WTC11 (cell line): ENCODE data around the gene WDR7.

Experiments used
- CTCF ChIP-seq: fragments of 200-600 bp; IDR thresholded peaks from 2 replicates; pipeline ENCODE4 v1.8.0; 2022; ENCODE audit warnings: antibody characterized with exemption
- HMGXB4 ChIP-seq: sonication (generic); formaldehyde crosslinking; IDR thresholded peaks from 2 replicates; pipeline ENCODE4 v1.8.1; 2023; ENCODE audit warnings: mild to moderate bottlenecking, moderate library complexity, missing genetic modification reagents
- NFE2L1 ChIP-seq: sonication (generic); formaldehyde crosslinking; IDR thresholded peaks from 2 replicates; pipeline ENCODE4 v1.8.1; 2023; ENCODE audit warnings: missing genetic modification reagents
- ZNF121 ChIP-seq: sonication (generic); formaldehyde crosslinking; IDR thresholded peaks from 2 replicates; pipeline ENCODE4 v1.8.0; 2023; ENCODE audit warnings: missing genetic modification reagents

- TF ChIP-seq CTCF: no peak
- TF ChIP-seq HMGXB4 (CRISPR knock-in tag): no peak
- no peak for TF ChIP-seq ZNF121 (CRISPR knock-in tag)
- no peak for TF ChIP-seq NFE2L1 (CRISPR knock-in tag)
These were observed 144.2 kb downstream of the WDR7 start for GRCh38 chr18:56795381-56795780.
